ENCODE measurements around the gene RIC8B.

The RIC8B gene

DNA sequence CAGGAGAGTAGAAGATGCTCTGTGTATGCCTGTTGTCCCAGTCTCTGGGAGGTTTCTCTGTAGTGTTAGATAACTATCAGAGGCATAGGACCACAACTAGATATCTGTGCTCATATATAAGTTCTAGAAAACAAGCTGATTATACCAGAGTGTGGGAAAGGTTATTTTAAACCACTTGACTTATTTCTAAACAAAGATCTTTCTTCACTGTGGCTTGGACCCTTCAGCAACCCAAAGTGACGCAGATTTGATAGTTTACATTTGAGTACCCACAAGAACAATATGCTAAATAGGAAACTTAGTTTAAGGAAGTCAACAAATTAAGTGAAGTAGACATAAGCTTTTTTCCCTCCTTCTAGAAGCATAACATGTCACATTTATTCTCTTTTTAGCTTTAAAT lies 41.3 kb downstream of the RIC8B start:
- no peaks in the 10 kb centered on the region for H3F3A ChIP-seq (ENCODE audit: control insufficient read depth, insufficient read depth)
- H3K36me3 ChIP-seq (ENCODE audit: control insufficient read depth, low read length), result peaks cover 5% of the 10 kb centered on the region
- H4K20me1 ChIP-seq (ENCODE audit: control insufficient read depth, insufficient read depth, low read depth, low read length), result no peaks in the 10 kb centered on the region; the same call in 1 of the 2 replicates
- H3K4me1 ChIP-seq (ENCODE audit: control insufficient read depth, low read length), result no peaks in the 10 kb centered on the region
- H3K27ac ChIP-seq (ENCODE audit: low read depth, low read length), result no peak overlapping the region
- no peaks in the 10 kb centered on the region for H3K27me3 ChIP-seq (ENCODE audit: control insufficient read depth, low read length)
- no peaks in the 10 kb centered on the region for H3K79me2 ChIP-seq (ENCODE audit: control insufficient read depth, low read length)
- H3K4me2 ChIP-seq (ENCODE audit: low read length), result no peak overlapping the region
- H3K9me2 ChIP-seq (replicated peaks; ENCODE audit: control insufficient read depth, low read length), result no peaks in the 10 kb centered on the region
- H3K4me3 ChIP-seq (ENCODE audit: low read length), result no peak overlapping the region
- H3K9me3 ChIP-seq (ENCODE audit: control insufficient read depth, insufficient read depth, low read length), result no peaks in the 10 kb centered on the region
- no peak for TF ChIP-seq EZH2phosphoT487 (IDR thresholded peaks at IDR 0.05; ENCODE audit: borderline replicate concordance, low read length)
- TF ChIP-seq, protein P1, sequence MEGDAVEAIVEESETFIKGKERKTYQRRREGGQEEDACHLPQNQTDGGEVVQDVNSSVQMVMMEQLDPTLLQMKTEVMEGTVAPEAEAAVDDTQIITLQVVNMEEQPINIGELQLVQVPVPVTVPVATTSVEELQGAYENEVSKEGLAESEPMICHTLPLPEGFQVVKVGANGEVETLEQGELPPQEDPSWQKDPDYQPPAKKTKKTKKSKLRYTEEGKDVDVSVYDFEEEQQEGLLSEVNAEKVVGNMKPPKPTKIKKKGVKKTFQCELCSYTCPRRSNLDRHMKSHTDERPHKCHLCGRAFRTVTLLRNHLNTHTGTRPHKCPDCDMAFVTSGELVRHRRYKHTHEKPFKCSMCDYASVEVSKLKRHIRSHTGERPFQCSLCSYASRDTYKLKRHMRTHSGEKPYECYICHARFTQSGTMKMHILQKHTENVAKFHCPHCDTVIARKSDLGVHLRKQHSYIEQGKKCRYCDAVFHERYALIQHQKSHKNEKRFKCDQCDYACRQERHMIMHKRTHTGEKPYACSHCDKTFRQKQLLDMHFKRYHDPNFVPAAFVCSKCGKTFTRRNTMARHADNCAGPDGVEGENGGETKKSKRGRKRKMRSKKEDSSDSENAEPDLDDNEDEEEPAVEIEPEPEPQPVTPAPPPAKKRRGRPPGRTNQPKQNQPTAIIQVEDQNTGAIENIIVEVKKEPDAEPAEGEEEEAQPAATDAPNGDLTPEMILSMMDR (IDR thresholded peaks at IDR 0.05; ENCODE audit: low read depth, low read length, poor library complexity, severe bottlenecking), result no peak

GRCh38 chr12:106816231-106816630 lies 41.7 kb downstream of the RIC8B start:
- H3K27ac ChIP-seq (ENCODE audit: low read depth, low read length), result no peak overlapping the region
- H3K27me3 ChIP-seq (ENCODE audit: control insufficient read depth, low read length), result no peaks in the 10 kb centered on the region
- no peak for TF ChIP-seq EZH2phosphoT487 (IDR thresholded peaks at IDR 0.05; ENCODE audit: borderline replicate concordance, low read length)
- TF ChIP-seq, protein P1 (IDR thresholded peaks at IDR 0.05; ENCODE audit: low read depth, low read length, poor library complexity, severe bottlenecking), result no peak
- no peaks in the 10 kb centered on the region for H3K9me2 ChIP-seq (replicated peaks; ENCODE audit: control insufficient read depth, low read length)
- no peaks in the 10 kb centered on the region; the same call in 1 of the 2 replicates for H4K20me1 ChIP-seq (ENCODE audit: control insufficient read depth, insufficient read depth, low read depth, low read length)
- H3K9me3 ChIP-seq (ENCODE audit: control insufficient read depth, insufficient read depth, low read length), result no peaks in the 10 kb centered on the region
- no peaks in the 10 kb centered on the region for H3K4me1 ChIP-seq (ENCODE audit: control insufficient read depth, low read length)
- H3K4me3 ChIP-seq (ENCODE audit: low read length), result no peak overlapping the region
- no peaks in the 10 kb centered on the region for H3F3A ChIP-seq (ENCODE audit: control insufficient read depth, insufficient read depth)
- H3K4me2 ChIP-seq (ENCODE audit: low read length), result no peak overlapping the region
- H3K36me3 ChIP-seq (ENCODE audit: control insufficient read depth, low read length), result peaks cover 5% of the 10 kb centered on the region
- no peaks in the 10 kb centered on the region for H3K79me2 ChIP-seq (ENCODE audit: control insufficient read depth, low read length)

GRCh38 chr12:106819991-106820390 lies 45.5 kb downstream of the RIC8B start:
- no peaks in the 10 kb centered on the region for H3F3A ChIP-seq (ENCODE audit: control insufficient read depth, insufficient read depth)
- H3K4me3 ChIP-seq (ENCODE audit: low read length), result no peak overlapping the region
- H3K36me3 ChIP-seq (ENCODE audit: control insufficient read depth, low read length), result peaks cover 2% of the 10 kb centered on the region
- no peaks in the 10 kb centered on the region for H3K4me1 ChIP-seq (ENCODE audit: control insufficient read depth, low read length)
- no peaks in the 10 kb centered on the region for H3K9me3 ChIP-seq (ENCODE audit: control insufficient read depth, insufficient read depth, low read length)
- H3K27ac ChIP-seq (ENCODE audit: low read depth, low read length), result no peak overlapping the region
- no peak overlapping the region for H3K4me2 ChIP-seq (ENCODE audit: low read length)
- no peaks in the 10 kb centered on the region for H3K9me2 ChIP-seq (replicated peaks; ENCODE audit: control insufficient read depth, low read length)
- no peak for TF ChIP-seq EZH2phosphoT487 (IDR thresholded peaks at IDR 0.05; ENCODE audit: borderline replicate concordance, low read length)
- TF ChIP-seq, protein P1 (IDR thresholded peaks at IDR 0.05; ENCODE audit: low read depth, low read length, poor library complexity, severe bottlenecking), result no peak
- no peaks in the 10 kb centered on the region; the same call in 1 of the 2 replicates for H4K20me1 ChIP-seq (ENCODE audit: control insufficient read depth, insufficient read depth, low read depth, low read length)
- no peaks in the 10 kb centered on the region for H3K27me3 ChIP-seq (ENCODE audit: control insufficient read depth, low read length)
- H3K79me2 ChIP-seq (ENCODE audit: control insufficient read depth, low read length), result no peaks in the 10 kb centered on the region
